Transverse colon (tissue), 4 donors: ENCODE results near the gene CHMP4B. TPM values are rescaled to one million over a fixed set of nuclear protein-coding genes. Genes with fewer than 3 reads are reported as not detected.

ENCODE experiments used
- DNase-seq: peaks from one replicate; pipeline ENCODE4 v3.0.0-alpha.2; 2019
- H3K27ac ChIP-seq, 4 donors: fragments of 200-600 bp; sonication (generic); 2 replicates each; pipeline ENCODE4 v1.5.1; 2016 to 2018; ENCODE audit warnings: inconsistent platforms in 4 of 4
- H3K27me3 ChIP-seq: fragments of 200-600 bp; sonication (generic); 2 replicates; pipeline ENCODE4 v1.5.1; 2017; ENCODE audit warnings: inconsistent platforms
- H3K36me3 ChIP-seq, 4 donors: fragments of 200-600 bp; sonication (generic); 2 replicates each; pipeline ENCODE4 v1.5.1; 2017 to 2019; ENCODE audit warnings: inconsistent platforms in 4 of 4
- H3K4me1 ChIP-seq, 4 donors: fragments of 200-600 bp; sonication (generic); 2 replicates each; pipeline ENCODE4 v1.5.1; 2017 to 2020; ENCODE audit warnings: inconsistent platforms in 4 of 4
- H3K4me3 ChIP-seq, 4 donors: fragments of 200-600 bp; sonication (generic); 1 replicate in 1 of 4; 2 replicates in 3 of 4; pipeline versions ENCODE4 v1.5.1 to v1.6.1; 2017 to 2019; ENCODE audit warnings: inconsistent platforms in 4 of 4
- H3K9me3 ChIP-seq, 2 donors: fragments of 200-600 bp; sonication (generic); 2 replicates each; pipeline ENCODE4 v1.5.1; 2017 to 2019; ENCODE audit warnings: inconsistent platforms in 2 of 2
- CTCF ChIP-seq, 5 experiments: fragments of 200-600 bp in 3 of 5; fragments of 450-650 bp in 2 of 5; sonication (generic) in 3 of 5; IDR thresholded peaks; 1 replicate in 2 of 5; 2 replicates in 3 of 5; pipeline ENCODE4 v1.5.1; 2016 to 2017; ENCODE audit warnings: antibody characterized with exemption in 5 of 5, inconsistent platforms in 3 of 5, mild to moderate bottlenecking in 2 of 5, moderate library complexity in 1 of 5
- EP300 ChIP-seq: sonication (generic); formaldehyde crosslinking; IDR thresholded peaks from one replicate; pipeline ENCODE4 v1.6.1; 2017; ENCODE audit warnings: antibody characterized with exemption, low read depth
- POLR2A ChIP-seq: fragments of 450-650 bp; IDR thresholded peaks from one replicate; pipeline ENCODE4 v1.6.1; 2016; ENCODE audit warnings: antibody characterized with exemption, mild to moderate bottlenecking, moderate library complexity
- POLR2AphosphoS5 ChIP-seq, 3 donors: sonication (generic); formaldehyde crosslinking; IDR thresholded peaks; one replicate each; pipeline ENCODE4 v1.6.1; 2016; ENCODE audit warnings: antibody characterized with exemption in 3 of 3
- WGBS, 2 donors: methylation state at CpG; one replicate each; pipeline ENCODE4 v1.1.5; 2018; ENCODE audit warnings: low coverage in 1 of 2; 5-methylcytosine and 5-hydroxymethylcytosine counted together
- in situ Hi-C, 4 donors: fragments of 200-750 bp; cut with MboI; loops; one replicate each; pipeline versions ENCODE4 v1.15.0 to v1.15.1; 2017; ENCODE audit warnings: low sequenced_read_pairs in 3 of 4, low pct_ligation_motif_present in 1 of 4, low pct_unique_long_range_greater_than_20kb in 1 of 4
- intact Hi-C: fragments of 100-400 bp; cut with DNase I; formaldehyde crosslinking; loops from one replicate; pipeline ENCODE4 v1.15.1; 2023; ENCODE audit warnings: low total_unique reads
- total RNA-seq, 4 donors: library from RNA; depleted of rRNA; stranded (reverse); fragments of >200 nt; gene quantifications; one replicate each; pipeline ENCODE4 v1.1.0, GENCODE V29; 2016

The CHMP4B gene
- total RNA-seq, result 100 to 1,000 TPM; 182 to 263 (median 213) TPM

GRCh38 chr20:33810885-33811775 lies at the start of gene CHMP4B:
Gene CHMP4B, plus strand, starts transcription at chr20:33811348. Its CDS starts 121 bp downstream, at chr20:33811469.
- peak within 1 kb of the TSS; percentile 70 to 97 (median 82) for H3K4me3 ChIP-seq
- in situ Hi-C loops, result no loop called here
- peak; percentile 99 for DNase-seq
- intact Hi-C loops, result no loop called here
- no peaks in the 10 kb centered on the region for H3K27me3 ChIP-seq
- TF ChIP-seq POLR2A (peak; percentile 81), POLR2AphosphoS5 (IDR thresholded peaks at IDR 0.05) (peak; percentile 72 to 94 (median 93)), EP300 (no peak), CTCF (IDR thresholded peaks at IDR 0.05) (no peak)
- 0 to 18% methylated on average over 1 to 56 of the region's 71 CpGs for WGBS, 2 donors
- H3K4me1 ChIP-seq, result peaks cover 10 to 45% (median 33%) of the 10 kb centered on the region in 4 donors
- no peaks in the 10 kb centered on the region for H3K9me3 ChIP-seq
- H3K36me3 ChIP-seq, result no peaks in the 10 kb centered on the region
- H3K27ac ChIP-seq, result peak within 1 kb of the TSS; percentile 96 to 99 (median 98)

GRCh38 chr20:33761698-33762250 lies 49.4 kb upstream of the CHMP4B start:
- no peak overlapping the region for H3K4me3 ChIP-seq
- DNase-seq, result no peak
- in situ Hi-C loops, result no loop called here
- peaks cover 0 to 11% (median 2%) of the 10 kb centered on the region in 4 donors for H3K36me3 ChIP-seq
- H3K27me3 ChIP-seq, result no peaks in the 10 kb centered on the region
- intact Hi-C loops, result no loop called here
- H3K4me1 ChIP-seq, result no peaks in the 10 kb centered on the region
- H3K9me3 ChIP-seq, result peaks cover 0 to 9% of the 10 kb centered on the region in 2 donors
- 88 to 96% methylated on average over 4 to 10 of the region's 13 CpGs for WGBS, 2 donors
- H3K27ac ChIP-seq, result no peak overlapping the region
- TF ChIP-seq CTCF (IDR thresholded peaks at IDR 0.05), result no peak

- 92% methylated on average over 2 of the region's 2 CpGs; no CpG with 5 or more reads in 1 of the 2 donors for whole genome bisulfite sequencing, 2 donors
- no peaks in the 10 kb centered on the region for H3K4me1 ChIP-seq
- H3K36me3 ChIP-seq, result peaks cover 0 to 4% (median 2%) of the 10 kb centered on the region in 4 donors
- intact Hi-C loops, result no loop called here
- no peak overlapping the region for H3K27ac ChIP-seq
- in situ Hi-C loops, result no loop called here
- no peak overlapping the region for H3K4me3 ChIP-seq
- DNase-seq, result no peak
- no peaks in the 10 kb centered on the region for H3K9me3 ChIP-seq
- no peak for TF ChIP-seq POLR2AphosphoS5 (IDR thresholded peaks at IDR 0.05)
- TF ChIP-seq EP300, result no peak
- no peak for TF ChIP-seq CTCF (IDR thresholded peaks at IDR 0.05)
- no peak for TF ChIP-seq POLR2A
- no peaks in the 10 kb centered on the region for H3K27me3 ChIP-seq
These were observed 46.0 kb upstream of the CHMP4B start for GRCh38 chr20:33765099-33765498.

GRCh38 chr20:33765592-33765991 lies 45.6 kb upstream of the CHMP4B start:
- Histone ChIP-seq H3K4me1 (no peaks in the 10 kb centered on the region), H3K9me3 (no peaks in the 10 kb centered on the region), H3K36me3 (peaks cover 0 to 4% (median 2%) of the 10 kb centered on the region in 4 donors), H3K27ac (no peak overlapping the region), H3K27me3 (no peaks in the 10 kb centered on the region), H3K4me3 (no peak overlapping the region)
- 89 to 90% methylated on average over 3 to 5 of the region's 5 CpGs for WGBS, 2 donors
- in situ Hi-C loops (no loop called here), intact Hi-C loops (no loop called here)
- no peak for DNase-seq
- TF ChIP-seq CTCF (IDR thresholded peaks at IDR 0.05), result no peak
- no peak for TF ChIP-seq POLR2AphosphoS5 (IDR thresholded peaks at IDR 0.05)
- TF ChIP-seq POLR2A, result no peak
- no peak for TF ChIP-seq EP300
